ENCODE data around the gene CPXM2.
"Not testable (repeated sequence)": the region's sequence is repeated elsewhere in the genome, so short reads cannot be mapped to it uniquely, and the experiment has no call there.

CPXM2 gene

GRCh38 chr10:123736917-123737316 lies 154.7 kb downstream of the CPXM2 start:
- not testable (repeated sequence) for H3K9me3 ChIP-seq (ENCODE audit: control insufficient read depth in 2 of 2, low read length in 2 of 2); H3K4me1 ChIP-seq (ENCODE audit: control insufficient read depth in 2 of 2, insufficient read depth in 2 of 2, low read length in 2 of 2); H3K4me3 ChIP-seq (ENCODE audit: low read length in 2 of 2); H3K27me3 ChIP-seq (ENCODE audit: control insufficient read depth in 2 of 2, insufficient read depth in 2 of 2, low read length in 2 of 2); H3K9ac ChIP-seq (ENCODE audit: low read depth in 1 of 2, low read length in 2 of 2); H3K27ac ChIP-seq (ENCODE audit: low read depth in 2 of 2, low read length in 2 of 2); H3K36me3 ChIP-seq (ENCODE audit: control insufficient read depth in 2 of 2, insufficient read depth in 2 of 2, low read length in 2 of 2)

DNA sequence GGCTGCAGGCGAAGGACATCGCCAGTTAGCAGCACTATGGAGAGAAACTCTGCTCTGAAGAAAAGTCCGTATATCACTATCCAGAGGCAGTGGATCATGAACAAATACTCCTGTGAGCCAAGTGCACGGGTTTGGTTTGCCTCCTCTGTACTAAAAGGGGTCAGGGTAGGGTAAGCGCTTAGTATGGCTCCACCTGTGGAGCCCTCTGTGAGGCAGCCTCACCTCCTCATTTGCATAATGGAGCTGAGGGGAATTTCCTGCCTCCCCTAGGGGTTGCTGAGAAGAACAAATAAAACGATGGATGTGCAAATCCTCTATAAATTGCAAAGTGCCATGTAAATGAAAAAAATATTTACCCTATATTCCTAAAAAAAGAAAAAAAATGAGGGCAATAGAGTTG lies 162.1 kb downstream of the CPXM2 start:
- Histone ChIP-seq H3K27me3 (ENCODE audit: control insufficient read depth in 2 of 2, insufficient read depth in 2 of 2, low read length in 2 of 2) (no peaks in the 10 kb centered on the region), H3K27ac (ENCODE audit: low read depth in 2 of 2, low read length in 2 of 2) (no peak overlapping the region), H3K4me1 (ENCODE audit: control insufficient read depth in 2 of 2, insufficient read depth in 2 of 2, low read length in 2 of 2) (no peaks in the 10 kb centered on the region), H3K4me3 (ENCODE audit: low read length in 2 of 2) (no peak overlapping the region), H3K36me3 (ENCODE audit: control insufficient read depth in 2 of 2, insufficient read depth in 2 of 2, low read length in 2 of 2) (no peaks in the 10 kb centered on the region), H3K9me3 (ENCODE audit: control insufficient read depth in 2 of 2, low read length in 2 of 2) (no peaks in the 10 kb centered on the region), H3K9ac (ENCODE audit: low read depth in 1 of 2, low read length in 2 of 2) (no peak overlapping the region)

- Histone ChIP-seq H3K27me3 (ENCODE audit: control insufficient read depth in 2 of 2, insufficient read depth in 2 of 2, low read length in 2 of 2) (no peaks in the 10 kb centered on the region), H3K27ac (ENCODE audit: low read depth in 2 of 2, low read length in 2 of 2) (no peak overlapping the region), H3K36me3 (ENCODE audit: control insufficient read depth in 2 of 2, insufficient read depth in 2 of 2, low read length in 2 of 2) (no peaks in the 10 kb centered on the region), H3K4me3 (ENCODE audit: low read length in 2 of 2) (no peak overlapping the region), H3K9ac (ENCODE audit: low read depth in 1 of 2, low read length in 2 of 2) (no peak overlapping the region), H3K9me3 (ENCODE audit: control insufficient read depth in 2 of 2, low read length in 2 of 2) (no peaks in the 10 kb centered on the region), H3K4me1 (ENCODE audit: control insufficient read depth in 2 of 2, insufficient read depth in 2 of 2, low read length in 2 of 2) (no peaks in the 10 kb centered on the region)
These were observed 164.8 kb downstream of the CPXM2 start for GRCh38 chr10:123726836-123727235.

DNA sequence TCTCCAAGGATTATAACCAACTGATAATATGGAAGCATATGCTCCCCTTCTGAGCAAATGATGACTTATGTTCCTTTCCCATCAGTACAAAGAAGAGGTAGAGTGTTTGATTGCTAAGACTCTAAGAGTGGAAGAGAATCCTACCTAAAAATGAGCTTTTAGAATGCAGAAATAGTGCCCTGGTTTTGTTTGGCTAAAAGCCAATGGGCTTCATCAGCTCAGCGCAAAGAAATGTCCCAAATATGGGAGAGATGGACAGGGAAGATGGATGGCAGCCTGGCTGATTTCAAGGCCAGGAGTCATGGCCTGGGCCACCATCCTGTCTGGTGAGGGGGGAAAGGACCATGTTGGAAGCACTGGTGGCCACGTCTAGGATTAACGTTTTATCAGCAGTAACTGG lies 165.2 kb downstream of the CPXM2 start:
- H3K9me3 ChIP-seq (ENCODE audit: control insufficient read depth in 2 of 2, low read length in 2 of 2): no peaks in the 10 kb centered on the region
- no peak overlapping the region for H3K9ac ChIP-seq (ENCODE audit: low read depth in 1 of 2, low read length in 2 of 2)
- no peaks in the 10 kb centered on the region for H3K36me3 ChIP-seq (ENCODE audit: control insufficient read depth in 2 of 2, insufficient read depth in 2 of 2, low read length in 2 of 2)
- H3K27ac ChIP-seq (ENCODE audit: low read depth in 2 of 2, low read length in 2 of 2): no peak overlapping the region
- H3K4me3 ChIP-seq (ENCODE audit: low read length in 2 of 2): no peak overlapping the region
- no peaks in the 10 kb centered on the region for H3K4me1 ChIP-seq (ENCODE audit: control insufficient read depth in 2 of 2, insufficient read depth in 2 of 2, low read length in 2 of 2)
- no peaks in the 10 kb centered on the region for H3K27me3 ChIP-seq (ENCODE audit: control insufficient read depth in 2 of 2, insufficient read depth in 2 of 2, low read length in 2 of 2)

- Histone ChIP-seq H3K27ac (ENCODE audit: low read depth in 2 of 2, low read length in 2 of 2) (no peak overlapping the region), H3K4me1 (ENCODE audit: control insufficient read depth in 2 of 2, insufficient read depth in 2 of 2, low read length in 2 of 2) (no peaks in the 10 kb centered on the region), H3K4me3 (ENCODE audit: low read length in 2 of 2) (no peak overlapping the region), H3K36me3 (ENCODE audit: control insufficient read depth in 2 of 2, insufficient read depth in 2 of 2, low read length in 2 of 2) (no peaks in the 10 kb centered on the region), H3K27me3 (ENCODE audit: control insufficient read depth in 2 of 2, insufficient read depth in 2 of 2, low read length in 2 of 2) (no peaks in the 10 kb centered on the region), H3K9ac (ENCODE audit: low read depth in 1 of 2, low read length in 2 of 2) (no peak overlapping the region), H3K9me3 (ENCODE audit: control insufficient read depth in 2 of 2, low read length in 2 of 2) (no peaks in the 10 kb centered on the region)
These were observed 166.9 kb downstream of the CPXM2 start for GRCh38 chr10:123724747-123725146.

- Histone ChIP-seq H3K27me3 (ENCODE audit: control insufficient read depth in 2 of 2, insufficient read depth in 2 of 2, low read length in 2 of 2) (no peaks in the 10 kb centered on the region), H3K4me3 (ENCODE audit: low read length in 2 of 2) (no peak overlapping the region), H3K36me3 (ENCODE audit: control insufficient read depth in 2 of 2, insufficient read depth in 2 of 2, low read length in 2 of 2) (no peaks in the 10 kb centered on the region), H3K9me3 (ENCODE audit: control insufficient read depth in 2 of 2, low read length in 2 of 2) (peaks cover 0 to 2% of the 10 kb centered on the region in 2 donors), H3K4me1 (ENCODE audit: control insufficient read depth in 2 of 2, insufficient read depth in 2 of 2, low read length in 2 of 2) (no peaks in the 10 kb centered on the region), H3K27ac (ENCODE audit: low read depth in 2 of 2, low read length in 2 of 2) (no peak overlapping the region), H3K9ac (ENCODE audit: low read depth in 1 of 2, low read length in 2 of 2) (no peak overlapping the region)
These were observed 169.3 kb downstream of the CPXM2 start for GRCh38 chr10:123722351-123722750.

DNA sequence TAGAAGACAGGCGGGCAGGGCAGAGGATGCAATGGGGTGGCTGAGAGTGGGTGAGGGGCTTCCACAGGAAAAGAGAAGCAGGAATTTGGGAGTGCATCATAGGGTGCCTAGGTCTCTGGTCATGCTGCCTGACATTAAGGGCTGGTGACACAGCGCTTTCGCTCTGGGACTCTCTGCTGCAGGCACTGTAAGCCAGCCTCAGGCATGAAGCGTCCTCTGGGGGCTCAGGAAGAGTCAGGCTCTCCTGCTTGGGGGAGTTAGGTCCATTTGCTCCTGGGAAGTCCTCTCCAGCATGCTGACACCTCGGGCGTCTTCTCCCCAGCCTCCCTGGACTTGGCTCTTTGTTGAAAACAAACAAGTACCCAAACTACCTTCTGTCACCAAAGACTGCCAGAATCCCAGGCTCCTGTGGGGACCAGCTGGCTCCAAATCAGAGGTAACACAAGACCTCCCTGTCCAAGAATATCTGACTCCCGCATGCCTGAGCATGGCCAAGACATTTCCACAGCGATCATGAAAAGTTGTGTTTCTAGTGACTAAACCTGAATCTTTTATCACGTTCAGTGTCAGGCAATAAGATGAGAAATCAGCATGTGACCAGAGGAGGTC lies 170.1 kb downstream of the CPXM2 start:
- no peak overlapping the region for H3K4me3 ChIP-seq (ENCODE audit: low read length in 2 of 2)
- H3K36me3 ChIP-seq (ENCODE audit: control insufficient read depth in 2 of 2, insufficient read depth in 2 of 2, low read length in 2 of 2): no peaks in the 10 kb centered on the region
- H3K9ac ChIP-seq (ENCODE audit: low read depth in 1 of 2, low read length in 2 of 2): no peak overlapping the region
- peaks cover 0 to 2% of the 10 kb centered on the region in 2 donors for H3K9me3 ChIP-seq (ENCODE audit: control insufficient read depth in 2 of 2, low read length in 2 of 2)
- H3K27me3 ChIP-seq (ENCODE audit: control insufficient read depth in 2 of 2, insufficient read depth in 2 of 2, low read length in 2 of 2): no peaks in the 10 kb centered on the region
- no peak overlapping the region for H3K27ac ChIP-seq (ENCODE audit: low read depth in 2 of 2, low read length in 2 of 2)
- H3K4me1 ChIP-seq (ENCODE audit: control insufficient read depth in 2 of 2, insufficient read depth in 2 of 2, low read length in 2 of 2): no peaks in the 10 kb centered on the region

DNA sequence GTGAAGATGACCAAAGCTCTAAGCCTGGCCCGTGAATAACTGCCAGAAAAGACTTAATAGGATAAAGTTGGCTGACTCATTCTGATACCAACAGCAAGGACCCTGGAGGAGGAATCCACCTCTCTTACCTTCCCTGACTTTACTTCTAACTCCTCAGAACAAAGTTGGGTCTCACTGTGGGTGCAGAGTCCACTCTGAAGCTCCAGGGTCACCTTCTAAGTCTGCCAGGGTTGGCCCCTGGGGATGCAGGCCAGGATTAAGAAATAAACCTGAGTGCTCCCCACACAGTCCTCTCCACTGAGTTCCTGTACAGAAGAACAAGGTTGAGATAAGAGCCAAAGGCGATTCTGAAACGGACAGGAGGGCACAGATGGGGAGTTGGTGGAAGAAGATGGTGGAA lies 171.1 kb downstream of the CPXM2 start:
- H3K4me1 ChIP-seq (ENCODE audit: control insufficient read depth in 2 of 2, insufficient read depth in 2 of 2, low read length in 2 of 2): no peaks in the 10 kb centered on the region
- H3K4me3 ChIP-seq (ENCODE audit: low read length in 2 of 2): no peak overlapping the region
- no peak overlapping the region for H3K27ac ChIP-seq (ENCODE audit: low read depth in 2 of 2, low read length in 2 of 2)

DNA sequence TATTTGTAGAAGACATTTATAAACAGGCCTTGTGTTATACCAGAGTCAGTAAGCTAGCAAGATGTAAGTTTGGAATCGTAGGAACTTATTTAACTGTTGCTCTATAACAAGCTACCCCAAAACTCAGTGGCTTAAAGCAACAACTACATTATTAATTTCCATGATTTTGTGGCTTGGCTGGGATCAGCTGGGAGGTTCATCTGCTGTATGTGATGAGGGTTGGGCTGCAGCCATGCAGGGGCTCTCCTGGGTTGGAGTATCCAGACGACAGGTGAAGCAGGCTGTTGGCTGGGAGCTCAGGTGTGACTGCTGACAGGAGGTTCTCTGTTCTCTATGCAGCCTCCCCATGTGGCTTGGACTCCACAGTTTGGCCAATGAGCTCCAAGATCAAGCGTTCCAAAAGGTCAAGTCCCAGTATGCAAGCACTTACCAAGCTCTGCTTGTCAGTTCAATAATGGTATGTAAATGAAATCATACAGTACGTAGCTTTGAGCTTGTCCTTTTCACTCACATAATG lies 173.0 kb downstream of the CPXM2 start:
- H3K27me3 ChIP-seq (ENCODE audit: control insufficient read depth in 2 of 2, insufficient read depth in 2 of 2, low read length in 2 of 2): no peaks in the 10 kb centered on the region
- H3K9me3 ChIP-seq (ENCODE audit: control insufficient read depth in 2 of 2, low read length in 2 of 2): peaks cover 0 to 2% of the 10 kb centered on the region in 2 donors
- no peaks in the 10 kb centered on the region for H3K4me1 ChIP-seq (ENCODE audit: control insufficient read depth in 2 of 2, insufficient read depth in 2 of 2, low read length in 2 of 2)
- no peaks in the 10 kb centered on the region for H3K36me3 ChIP-seq (ENCODE audit: control insufficient read depth in 2 of 2, insufficient read depth in 2 of 2, low read length in 2 of 2)
- no peak overlapping the region for H3K4me3 ChIP-seq (ENCODE audit: low read length in 2 of 2)
- H3K27ac ChIP-seq (ENCODE audit: low read depth in 2 of 2, low read length in 2 of 2): no peak overlapping the region
- no peak overlapping the region for H3K9ac ChIP-seq (ENCODE audit: low read depth in 1 of 2, low read length in 2 of 2)

More for the DNA sequence above, 171.1 kb downstream of the CPXM2 start:
- Histone ChIP-seq H3K27me3 (ENCODE audit: control insufficient read depth in 2 of 2, insufficient read depth in 2 of 2, low read length in 2 of 2) (no peaks in the 10 kb centered on the region), H3K9me3 (ENCODE audit: control insufficient read depth in 2 of 2, low read length in 2 of 2) (peaks cover 0 to 2% of the 10 kb centered on the region in 2 donors), H3K36me3 (ENCODE audit: control insufficient read depth in 2 of 2, insufficient read depth in 2 of 2, low read length in 2 of 2) (no peaks in the 10 kb centered on the region), H3K9ac (ENCODE audit: low read depth in 1 of 2, low read length in 2 of 2) (no peak overlapping the region)

GRCh38 chr10:123717336-123717735 lies 174.3 kb downstream of the CPXM2 start:
- H3K4me3 ChIP-seq (ENCODE audit: low read length in 2 of 2): no peak overlapping the region
- peaks cover 0 to 2% of the 10 kb centered on the region in 2 donors for H3K9me3 ChIP-seq (ENCODE audit: control insufficient read depth in 2 of 2, low read length in 2 of 2)
- no peak overlapping the region for H3K9ac ChIP-seq (ENCODE audit: low read depth in 1 of 2, low read length in 2 of 2)
- H3K36me3 ChIP-seq (ENCODE audit: control insufficient read depth in 2 of 2, insufficient read depth in 2 of 2, low read length in 2 of 2): no peaks in the 10 kb centered on the region
- H3K27ac ChIP-seq (ENCODE audit: low read depth in 2 of 2, low read length in 2 of 2): no peak overlapping the region
- H3K4me1 ChIP-seq (ENCODE audit: control insufficient read depth in 2 of 2, insufficient read depth in 2 of 2, low read length in 2 of 2): no peaks in the 10 kb centered on the region
- H3K27me3 ChIP-seq (ENCODE audit: control insufficient read depth in 2 of 2, insufficient read depth in 2 of 2, low read length in 2 of 2): no peaks in the 10 kb centered on the region

All from mucosa of rectum (tissue), 2 donors.